Activated CD4-positive, alpha-beta T cell treated with anti-CD3 and anti-CD28 coated beads, Interleukin-2, Interleukin-6, amounts not matched to agents 100 ng/mL and 50 ng/mL, durations not matched to agents 16 hours and 8 hours (primary cell): ENCODE results near the gene ZNRD2.

Experiments used
- DNase-seq: peaks from one replicate; pipeline ENCODE4 v3.0.0-alpha.2; 2020

The ZNRD2 gene

DNA sequence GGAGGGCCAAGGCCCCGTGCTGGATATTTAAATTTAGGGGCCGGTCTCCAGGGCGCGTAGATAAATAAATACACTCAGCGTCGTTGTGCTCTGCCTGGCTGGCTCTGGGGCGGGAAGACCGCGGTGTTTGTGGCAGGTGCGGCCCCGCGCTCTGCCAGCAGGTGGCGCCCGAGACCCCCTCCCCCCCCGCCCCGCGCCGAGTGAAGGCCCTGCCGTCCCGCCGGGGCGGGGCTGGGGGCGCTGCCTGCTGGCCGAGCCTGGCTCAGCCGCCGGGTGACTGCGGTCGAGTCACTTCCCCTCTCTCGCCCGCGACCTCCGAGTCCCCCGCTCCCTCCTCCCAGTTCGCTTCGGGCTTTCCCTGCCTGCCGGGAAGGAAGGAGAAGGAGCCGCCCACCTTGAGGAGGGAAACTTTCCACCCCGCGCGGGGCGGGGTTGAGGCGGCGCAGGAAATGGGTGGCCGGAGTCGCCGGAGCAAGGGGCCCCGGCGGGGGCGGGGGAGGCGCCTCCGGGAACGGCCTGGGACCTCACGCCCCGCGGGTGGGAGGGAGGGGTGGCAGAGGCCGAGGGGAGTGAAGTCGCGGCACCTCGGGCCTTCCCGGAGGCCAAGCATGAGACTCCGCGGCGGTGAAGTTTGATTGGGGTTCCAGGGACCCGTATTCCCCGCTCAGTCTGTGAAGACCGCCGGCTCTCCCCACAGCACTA, 4.0 kb downstream of the ZNRD2 start:
- DNase-seq = peak; percentile 97

DNA sequence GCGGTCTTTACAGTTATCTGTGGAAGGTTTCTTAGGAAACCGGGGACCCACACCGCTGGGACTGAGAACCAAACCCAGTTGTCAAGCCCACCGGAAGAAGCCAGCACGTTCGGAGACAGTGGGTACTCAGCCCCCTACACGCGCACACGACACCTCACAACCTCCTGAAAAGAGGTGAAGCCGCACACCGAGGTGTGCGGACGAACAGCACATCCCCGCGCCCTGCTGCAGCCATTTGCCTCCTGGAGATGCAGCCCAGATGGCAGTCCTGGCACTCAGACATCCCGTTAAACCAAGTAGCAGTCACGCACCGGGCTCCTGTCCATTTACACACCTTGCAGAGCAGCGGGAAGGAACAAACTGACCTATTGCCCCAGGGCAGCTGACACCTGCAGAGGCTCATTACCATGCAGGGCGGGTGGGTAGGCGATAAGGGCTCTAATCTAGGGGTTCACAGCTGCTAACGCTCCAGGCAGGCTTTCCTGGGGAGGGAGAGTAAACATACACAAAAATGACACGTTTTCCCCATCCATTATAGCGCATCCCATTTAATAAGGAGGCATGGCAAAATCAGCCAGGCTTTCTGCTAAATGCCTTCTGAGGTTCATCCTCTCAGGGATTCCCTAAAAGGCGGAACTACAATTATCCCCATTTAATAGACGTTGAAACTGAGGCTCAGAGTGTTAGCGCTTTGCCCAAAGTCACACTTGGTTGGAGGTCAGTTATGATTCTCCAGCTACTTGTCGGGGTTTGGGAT, 4.7 kb downstream of the ZNRD2 start:
- no peak for DNase-seq

DNA sequence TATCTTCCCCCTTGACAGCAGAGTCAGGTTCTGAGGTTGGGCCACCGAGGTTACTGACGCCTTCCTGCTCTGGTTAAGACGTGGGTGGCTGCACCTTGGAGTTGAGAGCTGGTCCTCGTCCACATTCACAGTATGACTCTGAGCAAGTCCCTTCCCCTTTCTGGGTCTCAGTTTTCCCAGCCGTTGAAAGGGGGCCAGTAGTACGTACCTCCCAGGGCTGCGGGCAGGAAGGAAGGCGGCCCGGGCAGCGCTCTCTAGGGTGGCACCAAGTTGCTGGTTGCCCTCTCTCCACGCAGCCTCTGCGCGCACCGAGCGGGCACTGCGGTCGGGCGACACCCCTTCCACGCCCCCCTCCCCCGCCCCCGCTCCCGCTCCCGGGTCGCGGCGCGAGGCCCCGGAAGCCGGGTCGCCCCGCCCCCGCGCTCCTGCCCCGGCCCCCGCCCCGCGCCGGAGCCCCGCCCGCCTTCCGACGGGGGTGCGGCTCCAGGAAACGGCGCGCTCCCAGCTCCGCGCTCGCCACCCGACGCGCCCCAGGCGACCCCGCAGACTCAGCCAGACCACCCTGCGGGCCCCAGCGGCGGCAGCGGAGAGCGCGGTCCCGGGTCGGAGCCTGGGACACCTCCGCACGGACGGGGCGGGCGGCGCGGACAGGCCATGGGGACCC, 5.4 kb downstream of the ZNRD2 start, which contains the start of gene EHBP1L1:
EHBP1L1 (plus strand) TSS at position 486 of the 664 bp plus-strand sequence. CDS start 250 bp downstream, outside the sequence.
- peak; percentile 90 for DNase-seq

- peak; percentile 27 for DNase-seq
These were observed 6.1 kb downstream of the ZNRD2 start for GRCh38 chr11:65576232-65576866.

GRCh38 chr11:65576867-65577755, 6.8 kb downstream of the ZNRD2 start:
- peak; percentile 50 for DNase-seq

DNA sequence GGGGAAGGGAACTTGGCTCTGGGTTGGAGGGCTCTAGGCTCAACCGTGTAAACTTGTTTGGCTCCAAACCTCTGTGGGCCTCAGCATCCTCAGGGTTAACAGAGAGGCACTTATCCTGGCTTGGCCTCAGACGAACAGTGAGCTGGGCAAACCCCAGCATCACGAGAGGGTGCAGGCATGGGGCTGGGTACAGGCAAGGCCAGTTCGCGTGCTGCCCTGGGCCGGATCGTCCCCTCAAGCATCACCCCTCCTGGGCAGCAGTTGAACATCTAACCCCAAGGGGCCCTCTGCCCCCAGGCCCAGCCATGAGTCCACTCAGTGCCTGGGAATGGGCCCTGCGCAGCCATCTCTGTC, 7.5 kb downstream of the ZNRD2 start:
- DNase-seq = no peak

DNA sequence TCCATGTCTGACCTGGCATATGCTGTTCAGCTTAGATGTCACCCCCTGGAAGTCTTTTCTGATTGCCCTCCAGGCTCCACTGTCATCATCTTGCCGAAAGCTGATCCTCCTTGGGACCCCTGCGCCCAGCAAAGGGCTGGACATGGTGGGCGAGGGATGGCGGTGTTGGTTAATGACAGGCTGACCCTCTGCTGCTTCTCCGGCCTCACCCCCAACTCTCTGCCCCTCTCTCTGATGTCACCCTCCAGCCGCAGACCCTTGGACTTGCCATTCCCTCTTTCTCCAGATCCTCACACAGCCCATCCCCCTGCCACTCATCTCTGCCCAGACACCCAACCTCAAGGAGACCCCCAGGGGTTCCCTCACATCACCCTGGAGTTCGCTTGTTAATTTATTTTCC, 7.9 kb downstream of the ZNRD2 start:
- no peak for DNase-seq

- DNase-seq = no peak
These were observed 8.4 kb downstream of the ZNRD2 start for GRCh38 chr11:65578667-65579066.

GRCh38 chr11:65579291-65579690, 9.0 kb downstream of the ZNRD2 start:
- no peak for DNase-seq

GRCh38 chr11:65580031-65580692, 9.9 kb downstream of the ZNRD2 start:
- no peak for DNase-seq

GRCh38 chr11:65580756-65581155, 10.5 kb downstream of the ZNRD2 start:
- no peak for DNase-seq

- DNase-seq = no peak
These were observed 11.7 kb downstream of the ZNRD2 start for GRCh38 chr11:65581928-65582327.

- DNase-seq = no peak
These were observed 13.3 kb downstream of the ZNRD2 start for GRCh38 chr11:65583589-65583988.

GRCh38 chr11:65584106-65584505, 13.8 kb downstream of the ZNRD2 start:
- DNase-seq = no peak

- no peak for DNase-seq
These were observed 14.5 kb downstream of the ZNRD2 start for GRCh38 chr11:65584723-65585171.

GRCh38 chr11:65585396-65586246, 15.3 kb downstream of the ZNRD2 start:
- DNase-seq = no peak

DNA sequence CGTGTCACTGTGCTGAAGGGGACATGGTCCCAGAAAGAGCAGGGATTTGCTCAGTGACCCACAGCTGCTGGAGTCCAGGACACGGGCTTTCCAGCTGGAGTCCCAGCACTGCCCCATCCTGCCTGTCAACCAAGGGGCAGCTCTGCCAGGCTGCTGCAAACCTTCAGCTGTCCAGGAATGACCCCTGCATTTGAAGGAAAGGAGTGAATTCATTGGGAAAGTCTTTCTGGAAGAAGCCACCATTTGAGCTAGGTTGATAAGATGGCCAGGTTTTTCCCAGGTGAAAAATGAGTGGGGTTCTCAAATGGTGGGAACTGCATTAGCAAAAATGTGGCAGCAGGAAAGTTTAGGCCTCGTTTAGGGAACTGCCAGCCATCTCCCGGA, 16.0 kb downstream of the ZNRD2 start:
- DNase-seq = no peak

GRCh38 chr11:65586676-65587075, 16.4 kb downstream of the ZNRD2 start:
- DNase-seq = no peak

DNA sequence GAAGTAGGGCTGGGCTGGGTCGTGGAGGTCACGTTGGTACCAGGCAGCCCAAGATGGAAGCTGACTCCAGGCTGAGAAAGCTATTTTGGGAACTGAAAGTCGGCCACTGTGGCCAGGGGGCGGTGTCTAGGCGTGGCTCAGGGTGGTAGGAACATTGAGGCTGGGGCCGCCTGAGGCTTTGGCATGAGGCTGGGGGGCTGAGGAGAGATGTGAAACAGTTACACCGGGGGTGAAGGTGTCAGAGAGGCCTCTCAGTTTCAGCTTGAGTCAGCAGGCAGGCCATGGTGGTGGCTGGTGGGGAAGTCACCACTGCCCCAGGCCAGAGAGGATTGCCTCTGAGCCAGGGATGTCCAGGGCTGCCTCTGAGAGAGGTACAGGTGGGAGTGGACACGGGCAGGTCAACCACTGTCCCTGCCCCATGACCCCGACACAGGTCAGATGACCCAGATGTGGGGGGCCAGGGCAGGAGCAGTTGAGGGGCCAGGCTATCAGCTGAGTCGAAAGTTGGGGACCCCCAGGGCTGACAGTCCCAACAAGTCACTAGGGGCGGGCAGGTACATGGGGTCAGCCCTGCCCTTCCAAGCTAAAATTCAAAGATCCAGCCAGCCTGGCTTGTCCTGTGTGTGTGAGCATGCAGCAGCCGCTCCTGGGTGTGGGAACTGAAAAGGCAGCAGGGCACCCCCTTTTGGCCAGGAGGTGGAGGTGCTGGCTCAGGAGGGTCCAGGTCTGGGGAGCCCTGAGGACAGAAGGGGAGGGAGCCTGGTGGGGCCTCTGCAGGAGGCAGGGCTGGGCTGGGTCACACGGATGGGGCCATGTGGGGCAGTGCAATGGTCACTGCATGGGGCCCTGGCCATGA, 18.1 kb downstream of the ZNRD2 start:
- peak; percentile 91 for DNase-seq
